COLO829 (cell line): ENCODE measurements around the gene NRTN.
"Not testable (repeated sequence)": the region's sequence is repeated elsewhere in the genome, so short reads cannot be mapped to it uniquely, and the experiment has no call there.

Experiments used
- DNase-seq: peaks from one replicate; pipeline ENCODE4 v3.0.0; 2012; ENCODE audit warnings: low spot score

NRTN gene, protein sequence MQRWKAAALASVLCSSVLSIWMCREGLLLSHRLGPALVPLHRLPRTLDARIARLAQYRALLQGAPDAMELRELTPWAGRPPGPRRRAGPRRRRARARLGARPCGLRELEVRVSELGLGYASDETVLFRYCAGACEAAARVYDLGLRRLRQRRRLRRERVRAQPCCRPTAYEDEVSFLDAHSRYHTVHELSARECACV

DNA sequence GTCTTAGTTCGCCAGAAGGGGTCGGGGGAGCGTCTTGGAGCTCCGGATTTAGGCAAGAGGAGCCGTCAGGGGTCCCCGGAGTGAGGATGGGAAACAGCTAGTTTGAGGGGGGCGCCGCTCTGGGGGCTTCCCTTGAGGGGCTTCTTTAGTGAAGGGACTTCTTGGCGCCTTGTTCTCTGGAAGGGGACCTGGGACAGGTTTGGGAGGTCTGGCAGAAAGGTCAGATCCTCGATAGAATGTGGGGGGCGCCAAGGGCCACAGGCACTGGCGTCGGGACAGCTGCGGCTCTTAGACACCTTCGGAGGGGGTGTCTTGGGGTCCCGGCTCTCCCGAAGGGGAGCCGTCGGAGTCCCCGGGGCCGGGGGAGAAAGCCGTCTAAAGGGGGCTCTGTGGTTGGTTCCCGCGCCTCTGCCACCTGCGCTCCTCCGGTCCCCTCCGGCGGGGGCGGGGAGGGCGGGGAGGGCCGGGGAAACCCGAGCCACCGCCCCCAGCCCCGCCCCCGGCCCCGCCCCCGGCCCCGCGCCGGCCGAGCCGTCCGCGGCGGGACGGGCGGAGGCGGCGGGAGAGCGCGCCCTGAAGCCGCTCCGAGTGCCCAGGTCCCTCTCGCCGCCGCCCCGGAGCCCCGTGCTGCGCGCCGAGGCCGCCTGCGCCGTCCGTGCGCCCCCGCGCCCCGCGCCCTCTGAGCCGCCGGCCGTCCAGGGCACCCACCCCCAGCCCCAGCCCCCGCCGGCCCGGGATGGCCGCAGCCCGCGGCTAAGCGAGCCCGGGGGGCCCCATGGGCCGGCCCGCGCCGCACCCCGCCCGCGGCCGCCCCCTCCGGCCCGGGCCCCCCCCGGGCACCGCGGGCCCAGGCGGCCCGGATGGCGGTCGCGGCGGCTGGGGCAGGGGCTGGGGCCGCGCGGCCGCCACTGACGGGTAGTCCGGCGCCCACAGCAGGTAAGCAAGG lies at the start of gene NRTN:
Gene NRTN, plus strand, starts transcription at position 552 of the 946 bp plus-strand sequence. CDS start 19,099 bp downstream, outside the sequence.
- no peak for DNase-seq

GRCh38 chr19:5762608-5763217 lies 42.2 kb upstream of the NRTN start:
- no peak for DNase-seq

- no peak for DNase-seq
These were observed 39.6 kb upstream of the NRTN start for GRCh38 chr19:5765220-5765619.

DNA sequence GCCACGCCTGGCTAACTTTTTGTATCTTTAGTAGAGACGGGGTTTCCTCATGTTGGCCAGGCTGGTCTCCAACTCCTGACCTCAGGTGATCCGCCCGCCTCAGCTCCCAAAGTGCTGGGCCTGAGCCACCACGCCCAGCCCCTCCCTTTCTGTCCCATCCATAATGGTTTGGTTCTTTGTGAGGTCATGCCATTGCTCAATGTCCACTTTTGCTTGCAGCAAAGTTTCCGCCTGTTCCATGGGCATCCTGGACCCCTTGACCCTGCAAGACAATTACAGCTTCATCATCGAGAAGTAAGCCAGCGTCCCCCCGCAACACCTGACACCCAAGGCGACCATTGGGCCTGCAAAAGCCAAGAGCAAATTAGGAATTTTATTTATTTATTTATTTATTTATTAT lies 36.9 kb upstream of the NRTN start:
- no peak for DNase-seq

DNA sequence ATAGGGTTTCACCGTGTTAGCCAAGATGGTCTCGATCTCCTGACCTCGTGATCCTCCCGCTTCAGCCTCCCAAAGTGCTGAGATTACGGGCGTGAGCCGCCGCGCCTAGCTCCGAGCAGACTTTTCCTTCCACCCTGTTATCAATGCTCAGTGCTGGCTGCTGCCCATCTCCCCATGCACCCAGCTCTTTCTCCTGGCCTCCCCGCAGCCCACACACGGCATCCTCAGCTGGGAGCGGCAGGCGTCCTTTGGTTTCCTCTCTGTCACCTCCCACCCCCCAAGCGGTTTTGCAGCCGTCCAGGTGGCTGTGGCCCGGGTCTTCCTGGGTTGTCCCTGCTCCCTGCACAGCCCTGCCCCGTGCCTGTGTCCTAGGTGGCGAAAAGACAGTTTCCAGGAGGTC lies 32.5 kb upstream of the NRTN start:
- DNase-seq: no peak

DNA sequence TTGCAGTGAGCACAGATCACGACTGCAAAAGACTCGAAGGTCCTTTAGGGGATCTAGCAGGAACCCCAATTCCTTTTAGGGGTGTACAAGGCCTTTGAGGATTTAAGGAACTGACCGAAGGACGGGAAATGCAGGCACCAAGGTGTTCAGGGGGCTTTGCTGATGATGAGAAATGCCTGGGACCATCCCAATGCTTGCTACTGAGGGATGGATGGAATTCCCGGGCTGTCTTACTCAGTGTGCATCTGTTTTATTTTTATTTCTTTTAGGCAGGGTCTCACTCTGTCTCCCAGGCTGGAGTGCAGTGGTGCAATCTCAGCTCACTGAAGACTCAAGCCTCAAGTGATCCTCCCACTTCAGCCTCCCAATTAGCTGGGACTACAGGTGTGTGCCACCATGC lies 31.6 kb upstream of the NRTN start:
- no peak for DNase-seq

GRCh38 chr19:5774921-5775320 lies 29.9 kb upstream of the NRTN start:
- no peak for DNase-seq

DNA sequence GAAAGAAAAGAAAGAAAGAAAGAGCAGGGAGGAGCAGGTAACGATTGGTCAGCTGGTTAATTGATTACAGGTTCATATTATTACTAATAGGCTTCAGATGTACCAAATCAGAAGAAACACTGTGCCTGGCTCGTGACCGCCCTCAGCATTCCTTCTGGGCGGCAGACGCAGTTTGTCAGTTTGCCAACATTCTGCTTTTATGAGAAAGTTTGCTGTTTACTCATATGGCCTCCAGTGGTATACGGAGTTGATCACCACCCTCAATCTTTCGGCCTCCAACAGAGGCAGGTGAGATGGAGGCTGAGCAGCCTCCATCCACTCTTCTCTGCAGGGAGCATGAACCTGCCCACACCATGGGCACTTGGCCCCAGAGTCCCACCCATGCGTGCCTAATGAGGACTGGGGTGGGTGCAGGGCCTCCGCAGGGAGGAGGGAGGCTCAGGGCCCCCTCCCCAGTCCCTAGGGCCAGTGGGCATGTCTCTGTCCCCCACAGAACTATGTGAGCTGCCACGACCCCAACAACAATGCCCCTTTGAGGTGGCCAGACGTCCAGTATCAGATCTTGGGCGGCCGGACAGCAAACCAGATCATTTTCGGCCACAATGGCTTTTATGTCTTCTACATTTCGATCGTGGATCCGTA lies 29.1 kb upstream of the NRTN start:
- no peak for DNase-seq

DNA sequence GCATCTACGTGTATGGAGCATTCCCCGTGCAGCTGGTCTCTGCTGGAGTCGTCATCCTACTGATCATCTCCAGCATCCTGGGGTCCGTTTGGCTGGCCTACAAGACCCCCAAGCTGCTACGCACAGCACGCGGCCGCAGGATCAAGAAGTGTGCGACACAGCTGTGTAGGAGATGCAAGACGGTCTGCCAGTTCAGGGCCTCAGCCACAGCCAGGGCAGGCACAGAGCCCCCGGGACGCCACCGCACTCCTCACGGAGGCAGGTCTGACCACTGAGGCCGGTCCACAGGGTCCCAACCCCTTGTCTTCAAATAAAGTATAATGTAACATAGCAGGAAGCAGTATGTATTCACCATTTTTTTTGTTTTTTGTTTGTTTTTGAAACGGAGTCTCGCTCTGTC lies 26.5 kb upstream of the NRTN start:
- DNase-seq: no peak

- not testable (repeated sequence) for DNase-seq
These were observed 24.0 kb upstream of the NRTN start for GRCh38 chr19:5780916-5781315.

DNA sequence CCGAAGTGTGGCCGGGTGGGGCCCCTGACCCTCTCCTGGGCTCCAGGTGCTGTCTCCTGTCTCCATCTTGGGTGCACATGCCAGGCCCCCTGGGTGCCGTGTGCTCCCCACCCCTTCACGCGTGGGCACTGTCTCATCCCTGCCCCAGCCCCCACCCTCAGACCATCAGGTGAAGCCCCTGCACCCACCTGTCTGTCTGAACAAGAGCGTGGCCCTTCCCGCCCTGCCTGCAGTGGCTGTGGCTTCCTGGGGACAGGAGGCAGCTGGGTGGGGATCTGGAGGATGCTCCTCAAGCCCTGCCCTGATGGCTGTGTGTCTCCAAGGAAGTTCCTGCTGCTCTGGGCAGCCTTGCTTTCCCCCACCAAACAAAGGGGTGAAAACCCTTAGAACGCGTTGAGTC lies 22.5 kb upstream of the NRTN start:
- no peak for DNase-seq

DNA sequence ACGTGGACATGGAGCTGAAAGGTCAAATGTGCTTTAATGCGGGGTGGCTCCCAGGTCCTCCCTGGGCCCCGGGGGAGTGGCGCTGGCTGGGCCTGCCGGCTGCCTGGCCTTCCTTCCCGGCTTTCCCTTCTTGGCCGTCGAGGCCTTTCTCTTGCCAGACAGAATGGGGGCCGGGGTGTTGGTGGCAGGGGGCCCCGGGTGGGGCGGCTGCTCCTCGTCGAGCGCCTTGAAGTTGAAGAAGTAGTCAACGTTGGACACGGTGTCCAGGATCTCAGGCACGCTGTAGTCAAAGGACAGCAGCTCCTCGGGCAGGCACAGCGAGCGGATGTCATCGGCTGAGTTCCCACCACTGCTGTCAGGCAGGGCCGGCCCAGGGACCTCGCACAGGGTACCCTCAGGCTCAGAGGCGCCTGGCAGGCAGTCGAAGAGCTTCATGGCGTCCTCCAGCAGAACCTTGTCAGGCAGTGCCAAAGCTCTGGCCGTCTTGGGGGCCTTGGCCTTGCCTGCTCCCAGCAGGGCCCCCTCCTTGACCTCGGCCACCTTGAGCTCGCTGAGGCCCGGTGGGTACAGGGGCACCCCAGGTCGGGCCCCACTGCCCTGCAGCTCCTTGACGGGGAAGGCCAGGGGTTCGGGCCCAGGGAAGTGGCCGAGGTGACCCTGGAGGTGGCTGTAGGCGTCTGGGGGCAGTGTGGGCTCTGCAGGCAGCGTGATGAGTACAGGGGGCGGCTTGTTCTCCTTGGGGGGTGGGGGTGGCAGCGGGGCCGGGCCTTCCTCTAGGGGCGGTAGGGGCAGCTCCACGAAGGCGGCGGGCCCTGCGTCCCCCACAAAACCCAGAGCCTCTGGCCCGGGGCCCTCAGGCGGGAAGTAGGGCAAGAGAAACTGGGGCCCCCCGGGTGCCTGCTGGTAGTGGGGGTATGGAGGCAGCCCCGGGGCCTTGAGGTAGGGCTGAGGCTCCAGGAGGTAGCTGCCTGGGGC lies 21.6 kb upstream of the NRTN start:
- DNase-seq: no peak

- DNase-seq: no peak
These were observed 20.2 kb upstream of the NRTN start, which contains the start of gene PRR22 for GRCh38 chr19:5784581-5785147. Gene PRR22, minus strand, starts transcription at chr19:5784746. Its CDS starts 86 bp downstream, at chr19:5784660.

- DNase-seq: no peak
These were observed 19.4 kb upstream of the NRTN start for GRCh38 chr19:5785423-5785822.

DNA sequence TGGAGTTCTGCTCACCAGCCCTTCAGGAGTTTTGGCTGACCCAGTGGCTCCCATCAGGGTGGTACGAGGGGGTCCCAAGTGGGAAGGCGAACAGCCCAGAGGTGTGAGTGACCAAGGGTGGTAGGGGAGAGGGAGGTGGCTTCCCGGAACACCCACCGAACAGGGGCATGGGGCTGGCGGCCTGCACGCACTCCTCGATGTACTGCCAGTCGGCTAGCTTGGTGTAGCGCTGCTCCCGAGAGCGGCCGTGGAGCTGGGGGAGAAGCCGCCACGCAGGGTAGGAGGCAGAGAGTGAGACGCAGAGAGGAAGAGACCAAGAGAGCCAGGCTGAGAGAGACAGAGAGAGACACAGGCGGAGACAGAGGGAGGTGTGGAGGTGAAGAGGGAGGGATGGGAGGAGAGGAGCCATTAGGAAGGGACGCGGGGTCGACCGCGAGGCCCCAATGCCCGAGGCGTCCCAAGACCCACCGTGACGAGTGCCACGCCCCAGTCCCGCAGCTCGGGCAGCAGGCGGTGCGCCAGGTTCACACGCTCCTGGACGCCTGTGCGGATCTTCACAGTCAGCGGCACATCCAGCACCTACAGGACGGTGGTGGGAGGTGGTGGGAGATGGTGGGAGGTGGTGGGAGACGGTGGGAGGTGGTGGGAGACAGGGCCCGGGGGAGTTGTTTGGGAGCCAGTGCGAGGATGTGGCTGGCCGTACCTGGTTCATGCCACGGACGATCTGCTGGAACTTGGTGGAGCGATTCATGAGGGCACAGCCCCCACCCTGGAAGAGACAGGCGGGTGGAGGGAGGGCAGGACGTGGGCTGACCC lies 18.1 kb upstream of the NRTN start:
- no peak for DNase-seq

DNA sequence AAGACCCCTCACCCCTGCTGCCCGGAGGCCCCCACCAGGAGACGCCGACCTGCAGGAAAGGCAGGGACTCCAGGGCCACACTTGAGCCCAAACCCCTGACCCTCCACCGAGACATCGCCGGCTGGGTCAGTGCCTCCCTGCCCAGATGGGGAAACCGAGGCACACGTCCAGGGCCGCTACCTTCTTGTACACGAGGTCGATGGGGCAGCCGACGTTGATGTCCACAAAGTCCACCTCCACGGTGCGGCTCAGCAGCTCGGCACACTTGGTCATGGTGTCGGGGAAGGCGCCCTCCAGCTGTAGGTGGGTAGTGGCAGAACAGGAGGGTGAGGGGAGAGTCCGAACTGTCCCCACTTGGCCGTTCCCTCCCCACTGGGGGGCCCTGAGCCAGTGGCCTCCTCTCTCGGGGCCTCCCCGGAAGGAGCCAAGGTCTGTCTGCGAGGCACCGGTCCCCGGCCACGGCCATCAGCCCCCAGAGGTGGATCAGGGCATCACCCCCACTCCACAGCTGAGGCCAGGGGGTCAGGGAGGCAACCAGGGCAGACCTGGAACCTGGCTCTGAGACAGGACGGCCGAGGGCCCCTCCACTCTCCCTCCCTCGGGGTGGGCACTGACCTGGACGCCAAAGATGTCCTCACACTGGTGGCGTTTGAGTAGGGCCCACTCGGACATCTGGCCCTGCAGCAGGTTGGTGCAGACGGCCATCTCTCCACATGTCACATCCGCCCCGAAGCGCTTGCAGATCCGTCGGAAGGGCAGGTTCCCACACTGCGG lies 17.3 kb upstream of the NRTN start:
- DNase-seq: no peak

DNA sequence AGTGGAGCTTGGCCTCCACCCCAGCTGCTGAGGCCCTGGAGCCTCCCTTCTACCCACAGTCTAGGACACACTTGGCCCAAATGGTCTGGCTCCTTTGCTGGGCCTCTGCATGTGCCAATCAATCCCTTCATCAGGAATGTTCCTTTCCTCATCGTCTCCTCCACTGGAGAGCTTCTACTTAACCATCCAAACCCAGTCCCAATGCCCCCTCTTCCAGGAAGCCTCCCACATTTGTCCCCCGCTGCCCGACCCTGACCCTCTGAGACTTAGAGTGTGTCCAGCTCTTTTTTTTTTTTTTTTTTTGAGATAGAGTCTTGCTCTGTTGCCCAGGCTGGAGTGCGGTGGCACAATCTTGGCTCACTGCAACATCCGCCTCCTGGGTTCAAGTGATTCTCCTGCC lies 16.4 kb upstream of the NRTN start:
- DNase-seq: no peak

GRCh38 chr19:5789351-5789761 lies 15.5 kb upstream of the NRTN start:
- no peak for DNase-seq

- no peak for DNase-seq
These were observed 14.8 kb upstream of the NRTN start for GRCh38 chr19:5789886-5790558.
